HepG2 (cell line): ENCODE results near the gene WDR93.

ENCODE experiments used
- HDAC1 ChIP-seq: sonication (generic); formaldehyde crosslinking; IDR thresholded peaks from 2 replicates; pipeline ENCODE4 v1.5.1; 2020; ENCODE audit warnings: mild to moderate bottlenecking, missing genetic modification reagents
- JUND ChIP-seq: sonication (generic); formaldehyde crosslinking; IDR thresholded peaks from 2 replicates; pipeline ENCODE4 v1.8.0; 2022; ENCODE audit warnings: mild to moderate bottlenecking, missing genetic modification reagents
- REPIN1 ChIP-seq: sonication (generic); formaldehyde crosslinking; IDR thresholded peaks from 2 replicates; pipeline ENCODE4 v1.8.0; 2022; ENCODE audit warnings: missing genetic modification reagents, low read depth, mild to moderate bottlenecking, borderline replicate concordance
- SMARCC2 ChIP-seq: fragments of 450-650 bp; IDR thresholded peaks from 2 replicates; pipeline ENCODE4 v1.6.1; 2017; ENCODE audit warnings: antibody characterized with exemption, mild to moderate bottlenecking
- TAF1 ChIP-seq: sonication (generic); formaldehyde crosslinking; IDR thresholded peaks from 2 replicates; pipeline ENCODE4 v1.4.0; 2020; ENCODE audit warnings: missing genetic modification reagents
- TF ChIP-seq, protein P1 (sequence below): sonication (generic); formaldehyde crosslinking; IDR thresholded peaks from 2 replicates; pipeline ENCODE4 v1.5.0; 2020; ENCODE audit warnings: mild to moderate bottlenecking, missing genetic modification reagents, moderate library complexity

DNA sequence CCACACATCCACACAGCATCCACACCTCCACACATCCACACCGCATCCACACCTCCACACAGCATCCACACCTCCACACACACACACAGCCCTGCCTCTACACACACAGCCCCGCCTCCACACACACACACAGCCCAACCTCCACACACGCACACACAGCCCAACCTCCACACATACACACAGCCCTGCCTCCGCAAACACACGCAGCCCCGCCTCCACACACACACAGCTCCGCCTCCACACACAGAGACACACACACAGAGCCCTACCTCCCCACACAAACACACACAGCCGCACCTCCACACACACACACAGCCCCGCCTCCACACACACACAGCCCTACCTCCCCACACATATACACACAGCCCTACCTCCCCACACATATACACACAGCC, 55.8 kb downstream of the WDR93 start:
- TF ChIP-seq, protein P1, sequence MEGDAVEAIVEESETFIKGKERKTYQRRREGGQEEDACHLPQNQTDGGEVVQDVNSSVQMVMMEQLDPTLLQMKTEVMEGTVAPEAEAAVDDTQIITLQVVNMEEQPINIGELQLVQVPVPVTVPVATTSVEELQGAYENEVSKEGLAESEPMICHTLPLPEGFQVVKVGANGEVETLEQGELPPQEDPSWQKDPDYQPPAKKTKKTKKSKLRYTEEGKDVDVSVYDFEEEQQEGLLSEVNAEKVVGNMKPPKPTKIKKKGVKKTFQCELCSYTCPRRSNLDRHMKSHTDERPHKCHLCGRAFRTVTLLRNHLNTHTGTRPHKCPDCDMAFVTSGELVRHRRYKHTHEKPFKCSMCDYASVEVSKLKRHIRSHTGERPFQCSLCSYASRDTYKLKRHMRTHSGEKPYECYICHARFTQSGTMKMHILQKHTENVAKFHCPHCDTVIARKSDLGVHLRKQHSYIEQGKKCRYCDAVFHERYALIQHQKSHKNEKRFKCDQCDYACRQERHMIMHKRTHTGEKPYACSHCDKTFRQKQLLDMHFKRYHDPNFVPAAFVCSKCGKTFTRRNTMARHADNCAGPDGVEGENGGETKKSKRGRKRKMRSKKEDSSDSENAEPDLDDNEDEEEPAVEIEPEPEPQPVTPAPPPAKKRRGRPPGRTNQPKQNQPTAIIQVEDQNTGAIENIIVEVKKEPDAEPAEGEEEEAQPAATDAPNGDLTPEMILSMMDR (CRISPR knock-in tag): no peak
- TF ChIP-seq JUND (no peak), TAF1 (no peak), SMARCC2 (no peak), REPIN1 (CRISPR knock-in tag) (no peak), HDAC1 (CRISPR knock-in tag) (no peak)
